Measurements from ENCODE around the gene TLE7. TPM values are rescaled to one million over a fixed set of nuclear protein-coding genes. Genes with fewer than 3 reads are reported as not detected.

The TLE7 gene
- total and polyA plus RNA-seq, 2 of the 4 experiments (the other 2 are of a cell fraction) = not detected

- H2AK5ac ChIP-seq (ENCODE audit: low read depth, low read length) = peak overlapping the region; percentile 27; the same call in 1 of the 2 replicates
- intact Hi-C loops (cut with micrococcal nuclease) (no loop called here), dilution Hi-C loops (cut with HindIII; ENCODE audit: low sequenced_read_pairs, unreplicated experiment) (no loop called here), in situ Hi-C loops (cut with MboI; ENCODE audit: low sequenced_read_pairs) (loop anchor here (25.0 kb wide), 1 partner anchor 689 kb away; no protein-coding TSS in a partner anchor)
- ATAC-seq (ENCODE audit: low read depth) (no peak), DNase-seq (no peak)
- BruUV-seq (replicated peaks) = no TSS peak
- H3K9me3 ChIP-seq (ENCODE audit: control insufficient read depth, insufficient read depth, low read length) = peaks cover 5% of the 10 kb centered on the region
- TF ChIP-seq CHD1 (IDR thresholded peaks at IDR 0.05; ENCODE audit: low read depth, low read length) (no peak), MAFK (IDR thresholded peaks at IDR 0.05; ENCODE audit: low read depth, low read length) (no peak), POLR2A (IDR thresholded peaks at IDR 0.05; ENCODE audit: low read depth, low read length) (no peak), RFX5 (IDR thresholded peaks at IDR 0.05; ENCODE audit: low read depth, low read length) (no peak), USF2 (IDR thresholded peaks at IDR 0.05; ENCODE audit: low read depth, low read length) (no peak), ELK1 (IDR thresholded peaks at IDR 0.05; ENCODE audit: borderline replicate concordance, low read depth, low read length) (no peak), FOS (IDR thresholded peaks at IDR 0.05; ENCODE audit: low read depth, low read length) (no peak), MAZ (IDR thresholded peaks at IDR 0.05; ENCODE audit: borderline replicate concordance, low read depth, low read length) (no peak), CTCF (conservative IDR thresholded peaks at IDR 0.05; ENCODE audit: low read depth, low read length) (no peak), RCOR1 (IDR thresholded peaks at IDR 0.05; ENCODE audit: insufficient replicate concordance, low read length) (no peak), BHLHE40 (IDR thresholded peaks at IDR 0.05; ENCODE audit: low read depth, low read length) (no peak), RAD21 (IDR thresholded peaks at IDR 0.05; ENCODE audit: low read length) (no peak), NFE2L2 (IDR thresholded peaks at IDR 0.05; ENCODE audit: low read depth, low read length) (no peak), CEBPB (IDR thresholded peaks at IDR 0.05; ENCODE audit: low read depth, low read length) (no peak), SMC3 (IDR thresholded peaks at IDR 0.05; ENCODE audit: low read depth, low read length) (no peak), MXI1 (IDR thresholded peaks at IDR 0.05; ENCODE audit: borderline replicate concordance, low read depth, low read length) (no peak)
- peak overlapping the region; percentile 68; the same call in 1 of the 2 replicates for H2BK20ac ChIP-seq (ENCODE audit: low read depth, low read length)
- H3K4me1 ChIP-seq (ENCODE audit: control insufficient read depth, insufficient read depth, low read length) = peaks cover 3% of the 10 kb centered on the region; the same call in 1 of the 2 replicates
- no peak overlapping the region for H3K18ac ChIP-seq (ENCODE audit: low read depth, low read length)
- H3K27ac ChIP-seq (ENCODE audit: insufficient read depth, low read length) = no peak overlapping the region
- no peaks in the 10 kb centered on the region; a peak in 1 of 4 replicates for H3K79me1 ChIP-seq (ENCODE audit: low read depth in 1 of 2, low read length in 2 of 2)
- no peaks in the 10 kb centered on the region for H3K9me1 ChIP-seq (ENCODE audit: insufficient read depth, low read length)
- H4K20me1 ChIP-seq (ENCODE audit: insufficient read depth, low read length) = no peaks in the 10 kb centered on the region
- H4K5ac ChIP-seq (ENCODE audit: low read depth, low read length) = no peak overlapping the region
- no peak overlapping the region for H3K4ac ChIP-seq (ENCODE audit: low read depth, low read length)
- no peak overlapping the region for H3K4me3 ChIP-seq (ENCODE audit: insufficient read depth, low read depth, low read length)
- H3K56ac ChIP-seq (ENCODE audit: extremely low read depth, insufficient read depth, low read length) = no peak overlapping the region
- no peak overlapping the region for H3K9ac ChIP-seq (ENCODE audit: low read depth, low read length)
- no peak overlapping the region for H4K8ac ChIP-seq (ENCODE audit: low read depth in 2 of 2, low read length in 2 of 2)
- H4K91ac ChIP-seq (ENCODE audit: insufficient read depth, low read depth, low read length) = no peak overlapping the region
- H3K23ac ChIP-seq (ENCODE audit: low read depth, low read length) = no peak overlapping the region
- CTCF ChIA-PET = no interaction called here
- no peak overlapping the region for H3K14ac ChIP-seq (replicated peaks; ENCODE audit: low read depth, low read length)
- H3K36me3 ChIP-seq (ENCODE audit: control insufficient read depth, insufficient read depth, low read length) = peaks cover 18% of the 10 kb centered on the region
- H2AK9ac ChIP-seq (replicated peaks; ENCODE audit: low read depth, low read length, poor library complexity) = no peak overlapping the region
- H2BK15ac ChIP-seq (ENCODE audit: low read depth, low read length) = 0 out of 3 replicates have a peak overlapping the region, but pooled peaks have one; percentile 88
- H3K27me3 ChIP-seq (ENCODE audit: control insufficient read depth, insufficient read depth, low read length) = no peaks in the 10 kb centered on the region
- WGBS, 2 experiments (ENCODE audit: extremely low coverage in 2 of 2, insufficient read length in 1 of 2) = no CpG with 5 or more reads among the region's 4 CpGs
- POLR2A ChIA-PET (ENCODE audit: unreplicated experiment) = no interaction called here
- H2AFZ ChIP-seq (replicated peaks; ENCODE audit: low read length, poor library complexity) = no peak overlapping the region
- no peak overlapping the region for H3K4me2 ChIP-seq (ENCODE audit: low read depth, low read length)
- H2BK120ac ChIP-seq (ENCODE audit: low read depth, low read length) = no peak overlapping the region; the same call in 1 of the 2 replicates
- peak overlapping the region; percentile 31 for H2BK5ac ChIP-seq (ENCODE audit: low read depth, low read length, poor library complexity, severe bottlenecking)
Observed at GRCh38 chr16:71476457-71477124, 34.7 kb upstream of the TLE7 start.
